HAP-1 (cell line): ENCODE results near the gene MICAL3.
A peak's percentile ranks its signal among the peaks of the same experiment; 100 is the strongest.

ENCODE experiments used
- DNase-seq, 2 experiments: peaks; one replicate each; pipeline ENCODE4 v3.0.0-alpha.2; 2016 to 2020; ENCODE audit warnings: low spot score in 2 of 2
- H3K27me3 ChIP-seq: fragments of 250-450 bp; sonication (Bioruptor Pico); 2 replicates; pipeline ENCODE4 v1.5.1; 2020; ENCODE audit warnings: low read depth, mild to moderate bottlenecking, moderate library complexity
- H3K36me3 ChIP-seq: fragments of 250-450 bp; sonication (Bioruptor Pico); replicated peaks from 2 replicates; pipeline ENCODE4 v1.5.1; 2020; ENCODE audit warnings: mild to moderate bottlenecking
- H3K4me1 ChIP-seq: fragments of 250-450 bp; sonication (Bioruptor Pico); 2 replicates; pipeline ENCODE4 v1.5.1; 2020; ENCODE audit warnings: mild to moderate bottlenecking
- H3K4me3 ChIP-seq: fragments of 250-450 bp; sonication (Bioruptor Pico); 2 replicates; pipeline ENCODE4 v1.5.1; 2020; ENCODE audit warnings: mild to moderate bottlenecking, moderate library complexity
- H3K9me3 ChIP-seq: fragments of 250-450 bp; sonication (Bioruptor Pico); 2 replicates; pipeline ENCODE4 v1.5.1; 2020; ENCODE audit warnings: mild to moderate bottlenecking, moderate library complexity
- in situ Hi-C: fragments of 300-500 bp; cut with MboI; formaldehyde crosslinking; loops from 3 replicates; pipeline ENCODE4 v1.14.3; 2020; ENCODE audit warnings: low sequenced_read_pairs, inconsistent platforms, mixed read lengths

MICAL3 gene

GRCh38 chr22:17751596-17751995, 272.8 kb downstream of the MICAL3 start:
- in situ Hi-C loops, result no loop called here
- Histone ChIP-seq H3K4me3 (no peak overlapping the region), H3K9me3 (no peaks in the 10 kb centered on the region), H3K4me1 (no peaks in the 10 kb centered on the region), H3K27me3 (no peaks in the 10 kb centered on the region), H3K36me3 (no peaks in the 10 kb centered on the region)
- DNase-seq, result no peak

GRCh38 chr22:17749605-17750395, 274.6 kb downstream of the MICAL3 start:
- no peak overlapping the region for H3K4me3 ChIP-seq
- in situ Hi-C loops, result no loop called here
- H3K36me3 ChIP-seq, result no peaks in the 10 kb centered on the region
- H3K9me3 ChIP-seq, result no peaks in the 10 kb centered on the region
- H3K4me1 ChIP-seq, result no peaks in the 10 kb centered on the region
- H3K27me3 ChIP-seq, result no peaks in the 10 kb centered on the region
- no peak for DNase-seq

DNA sequence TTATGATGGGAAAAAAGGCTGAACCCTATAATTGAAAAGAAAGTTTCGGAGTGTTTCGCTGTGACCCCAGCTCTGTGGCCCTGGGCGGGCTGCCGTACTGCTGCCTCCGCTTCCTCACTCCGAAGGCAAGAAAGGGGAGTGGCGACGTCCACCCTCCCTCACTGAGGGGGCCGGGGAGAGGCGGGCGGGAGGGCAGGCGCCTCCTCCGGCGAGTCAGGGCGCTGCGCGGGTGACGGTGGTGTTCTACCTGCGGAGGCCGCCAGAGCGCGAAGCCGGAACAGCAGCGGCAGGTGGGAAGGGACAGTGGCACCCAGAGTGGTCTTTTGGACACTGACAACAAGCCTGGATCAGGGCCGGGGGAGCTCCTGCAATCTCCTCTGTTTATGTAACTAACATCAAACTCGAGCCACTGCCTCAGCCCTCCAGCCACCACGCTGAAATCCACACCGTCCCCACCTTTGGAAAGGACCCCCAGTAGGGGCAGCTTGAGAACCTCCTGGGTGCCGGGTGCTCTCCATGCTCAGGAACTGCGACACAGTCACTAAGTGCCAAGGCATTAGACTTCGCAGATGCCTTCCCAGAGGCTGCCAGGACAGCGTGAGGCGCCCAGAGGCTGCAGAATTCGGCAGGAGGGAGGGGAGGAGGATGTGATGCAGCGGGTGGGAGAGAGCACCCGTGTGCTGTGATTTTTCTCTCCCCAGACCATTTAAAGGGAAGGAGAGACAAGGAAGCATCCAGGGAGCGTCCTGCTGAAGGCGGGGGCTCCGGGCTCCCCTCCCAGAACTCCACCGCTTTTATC, 275.6 kb downstream of the MICAL3 start:
- no peaks in the 10 kb centered on the region for H3K27me3 ChIP-seq
- H3K36me3 ChIP-seq, result no peaks in the 10 kb centered on the region
- H3K4me1 ChIP-seq, result no peaks in the 10 kb centered on the region
- no peaks in the 10 kb centered on the region for H3K9me3 ChIP-seq
- in situ Hi-C loops, result no loop called here
- no peak overlapping the region for H3K4me3 ChIP-seq
- DNase-seq, result no peak

- in situ Hi-C loops, result no loop called here
- no peak overlapping the region for H3K4me3 ChIP-seq
- no peaks in the 10 kb centered on the region for H3K4me1 ChIP-seq
- no peaks in the 10 kb centered on the region for H3K27me3 ChIP-seq
- no peaks in the 10 kb centered on the region for H3K9me3 ChIP-seq
- no peak for DNase-seq
- no peaks in the 10 kb centered on the region for H3K36me3 ChIP-seq
Measured at GRCh38 chr22:17746916-17747315, 277.4 kb downstream of the MICAL3 start.

DNA sequence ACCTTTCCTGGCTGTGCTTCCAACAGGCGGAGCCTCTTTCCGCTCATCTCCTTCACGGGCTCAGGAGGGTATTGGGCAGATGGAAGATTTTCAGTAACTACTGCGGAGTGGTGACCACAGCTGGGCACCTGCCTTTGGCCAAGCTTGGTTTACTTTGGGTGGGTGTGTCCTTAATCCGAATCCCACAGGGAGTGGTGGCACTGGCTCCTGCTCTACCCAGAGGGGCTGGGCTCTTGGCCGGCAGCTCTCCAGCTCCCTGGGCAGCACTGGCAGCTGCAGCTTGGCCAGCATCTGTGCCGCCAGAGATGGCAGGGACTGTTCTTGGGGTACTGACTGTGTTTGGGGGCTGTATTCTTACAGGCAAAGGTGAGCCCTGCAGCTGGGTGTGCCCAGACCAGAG, 279.9 kb downstream of the MICAL3 start:
- H3K36me3 ChIP-seq, result no peaks in the 10 kb centered on the region
- H3K4me3 ChIP-seq, result no peak overlapping the region
- H3K4me1 ChIP-seq, result no peaks in the 10 kb centered on the region
- DNase-seq, result no peak
- H3K9me3 ChIP-seq, result no peaks in the 10 kb centered on the region
- in situ Hi-C loops, result loop anchor here (5.0 kb wide), 1 partner anchor 328 kb away; no protein-coding TSS in a partner anchor
- H3K27me3 ChIP-seq, result no peaks in the 10 kb centered on the region

GRCh38 chr22:17743661-17744411, 280.5 kb downstream of the MICAL3 start:
- no peak overlapping the region for H3K4me3 ChIP-seq
- no peak for DNase-seq
- H3K4me1 ChIP-seq, result no peaks in the 10 kb centered on the region
- in situ Hi-C loops, result loop anchor here (5.0 kb wide), 1 partner anchor 328 kb away; no protein-coding TSS in a partner anchor
- no peaks in the 10 kb centered on the region for H3K9me3 ChIP-seq
- H3K36me3 ChIP-seq, result no peaks in the 10 kb centered on the region
- no peaks in the 10 kb centered on the region for H3K27me3 ChIP-seq

DNA sequence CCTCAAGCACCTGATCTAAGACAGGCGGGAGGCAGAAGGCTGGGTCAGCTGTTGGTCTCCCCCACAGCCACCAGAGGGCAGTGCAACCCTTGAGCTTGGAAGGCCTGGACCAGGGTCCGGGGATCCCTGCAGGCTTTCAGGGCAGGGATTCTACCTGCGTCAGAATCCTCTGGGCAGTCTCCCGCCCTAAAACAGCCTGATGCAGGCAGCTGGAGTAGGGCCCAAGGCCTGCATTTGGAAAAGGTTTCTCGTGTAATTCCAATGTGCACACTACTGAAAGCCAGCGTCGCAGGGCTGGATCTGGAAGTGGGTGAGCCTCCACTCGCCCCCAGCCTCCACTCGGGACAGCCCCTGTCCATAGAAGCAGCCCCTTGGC, 281.8 kb downstream of the MICAL3 start:
- H3K4me1 ChIP-seq, result no peaks in the 10 kb centered on the region
- no peaks in the 10 kb centered on the region for H3K9me3 ChIP-seq
- in situ Hi-C loops, result loop anchor here (5.0 kb wide), 1 partner anchor 330 kb away; no protein-coding TSS in a partner anchor
- no peak overlapping the region for H3K4me3 ChIP-seq
- H3K27me3 ChIP-seq, result no peaks in the 10 kb centered on the region
- DNase-seq, result peak; percentile 69 to 87
- no peaks in the 10 kb centered on the region for H3K36me3 ChIP-seq

GRCh38 chr22:17741866-17742526, 282.4 kb downstream of the MICAL3 start:
- H3K4me3 ChIP-seq, result no peak overlapping the region
- H3K4me1 ChIP-seq, result no peaks in the 10 kb centered on the region
- H3K27me3 ChIP-seq, result no peaks in the 10 kb centered on the region
- H3K36me3 ChIP-seq, result no peaks in the 10 kb centered on the region
- no peak for DNase-seq
- in situ Hi-C loops, result loop anchor here (5.0 kb wide), 1 partner anchor 330 kb away; no protein-coding TSS in a partner anchor
- H3K9me3 ChIP-seq, result no peaks in the 10 kb centered on the region

DNA sequence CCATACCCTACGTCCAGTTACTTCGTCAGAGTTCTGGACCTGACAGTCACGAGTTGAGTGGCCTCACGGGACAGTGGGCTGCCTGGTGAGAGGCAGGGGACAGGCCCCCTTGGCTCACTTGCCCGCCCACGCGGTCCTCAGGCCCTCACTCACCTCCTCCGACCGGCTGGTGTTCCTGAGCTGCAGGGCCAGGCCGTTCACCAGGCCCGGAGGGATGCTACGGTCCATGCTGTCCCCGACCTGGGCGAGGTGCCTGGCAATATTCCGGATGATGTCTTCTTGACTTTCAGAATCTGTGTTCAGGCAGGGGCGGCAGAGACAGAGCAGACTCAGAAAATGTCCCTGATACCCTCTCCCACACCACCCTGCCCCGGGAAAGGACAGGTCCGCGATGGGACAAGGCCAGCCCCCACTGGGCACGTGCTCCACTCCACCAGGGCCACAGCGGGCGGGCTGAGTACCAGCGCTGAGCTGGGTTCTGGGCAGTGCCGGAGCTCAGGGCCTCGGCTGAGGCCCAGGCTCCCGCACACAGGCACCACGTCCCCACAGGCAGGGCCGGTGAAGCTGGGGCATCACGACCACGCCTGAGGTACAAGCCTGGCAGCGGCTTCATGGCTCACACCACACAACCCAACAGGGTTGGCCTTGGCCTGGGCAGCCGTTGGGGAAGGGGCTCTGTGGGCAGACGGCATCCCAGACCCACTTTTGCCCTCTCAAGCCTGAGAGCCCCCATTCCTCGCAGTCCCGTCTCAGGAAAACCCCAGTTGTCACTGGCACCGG, 285.0 kb downstream of the MICAL3 start:
- H3K27me3 ChIP-seq, result no peaks in the 10 kb centered on the region
- H3K36me3 ChIP-seq, result peaks cover 8% of the 10 kb centered on the region
- no peaks in the 10 kb centered on the region for H3K4me1 ChIP-seq
- no peak overlapping the region for H3K4me3 ChIP-seq
- DNase-seq, result no peak
- H3K9me3 ChIP-seq, result no peaks in the 10 kb centered on the region
- in situ Hi-C loops, result no loop called here

- Histone ChIP-seq H3K4me1 (no peaks in the 10 kb centered on the region), H3K4me3 (no peak overlapping the region), H3K36me3 (peaks cover 15% of the 10 kb centered on the region), H3K27me3 (no peaks in the 10 kb centered on the region), H3K9me3 (no peaks in the 10 kb centered on the region)
- no peak for DNase-seq
- in situ Hi-C loops, result no loop called here
Measured at GRCh38 chr22:17738386-17739128, 285.8 kb downstream of the MICAL3 start.
